ENCODE data around the gene SH3BP2.

Gene SH3BP2

DNA sequence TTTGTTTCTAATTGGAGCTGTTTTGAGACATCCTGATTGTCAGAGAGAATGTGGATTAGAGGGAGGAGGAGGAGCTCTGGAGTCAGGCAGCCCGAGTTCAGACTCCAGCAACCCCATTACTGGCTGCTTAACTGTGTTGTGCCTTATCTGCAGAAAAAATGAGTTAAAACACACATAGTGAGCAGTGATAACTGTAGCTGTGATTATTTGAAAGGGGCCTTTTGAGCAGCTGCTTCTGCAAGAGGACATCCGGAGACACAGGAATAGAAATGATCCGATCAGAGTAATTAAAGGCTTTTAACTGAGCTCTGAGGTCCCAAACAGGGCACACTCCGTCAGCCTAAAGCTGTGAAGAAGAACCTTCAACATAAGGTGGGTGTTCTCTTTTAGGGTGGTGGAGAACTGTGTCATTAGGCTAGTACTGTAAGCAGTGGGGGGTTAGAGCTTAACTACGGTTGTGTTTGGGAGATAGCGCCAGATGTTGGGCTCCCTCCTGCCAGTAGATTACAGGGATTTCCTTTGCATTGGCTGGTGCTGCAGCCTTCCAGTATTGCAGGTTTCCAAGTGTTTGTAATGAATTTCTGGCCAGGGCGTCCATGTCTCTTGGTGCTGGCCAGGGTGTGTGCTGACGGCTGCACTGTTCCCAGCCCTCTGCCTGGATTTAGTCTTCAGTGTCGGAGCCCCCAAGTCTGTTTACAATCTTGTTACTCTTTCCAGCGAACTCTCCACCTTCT is 75.0 kb downstream of the SH3BP2 start:
- no peaks in the 10 kb centered on the region for H3F3A ChIP-seq (ENCODE audit: insufficient read depth, low read length)
- no peak overlapping the region for H3K4me3 ChIP-seq (ENCODE audit: low read depth, low read length, poor library complexity, severe bottlenecking)
- H3K36me3 ChIP-seq (ENCODE audit: insufficient read depth, low read length), result no peaks in the 10 kb centered on the region
- no peaks in the 10 kb centered on the region for H3K9me2 ChIP-seq (ENCODE audit: low read depth, low read length)
- no peaks in the 10 kb centered on the region for H3K79me2 ChIP-seq (ENCODE audit: insufficient read depth, low read length)
- no peak overlapping the region for H3K9ac ChIP-seq (ENCODE audit: low read length)
- H2AFZ ChIP-seq (ENCODE audit: low read length), result no peak overlapping the region
- H3K27me3 ChIP-seq (ENCODE audit: insufficient read depth, low read length), result no peaks in the 10 kb centered on the region
- no peak overlapping the region for H3K4me2 ChIP-seq (ENCODE audit: low read length)
- TF ChIP-seq, protein P1, sequence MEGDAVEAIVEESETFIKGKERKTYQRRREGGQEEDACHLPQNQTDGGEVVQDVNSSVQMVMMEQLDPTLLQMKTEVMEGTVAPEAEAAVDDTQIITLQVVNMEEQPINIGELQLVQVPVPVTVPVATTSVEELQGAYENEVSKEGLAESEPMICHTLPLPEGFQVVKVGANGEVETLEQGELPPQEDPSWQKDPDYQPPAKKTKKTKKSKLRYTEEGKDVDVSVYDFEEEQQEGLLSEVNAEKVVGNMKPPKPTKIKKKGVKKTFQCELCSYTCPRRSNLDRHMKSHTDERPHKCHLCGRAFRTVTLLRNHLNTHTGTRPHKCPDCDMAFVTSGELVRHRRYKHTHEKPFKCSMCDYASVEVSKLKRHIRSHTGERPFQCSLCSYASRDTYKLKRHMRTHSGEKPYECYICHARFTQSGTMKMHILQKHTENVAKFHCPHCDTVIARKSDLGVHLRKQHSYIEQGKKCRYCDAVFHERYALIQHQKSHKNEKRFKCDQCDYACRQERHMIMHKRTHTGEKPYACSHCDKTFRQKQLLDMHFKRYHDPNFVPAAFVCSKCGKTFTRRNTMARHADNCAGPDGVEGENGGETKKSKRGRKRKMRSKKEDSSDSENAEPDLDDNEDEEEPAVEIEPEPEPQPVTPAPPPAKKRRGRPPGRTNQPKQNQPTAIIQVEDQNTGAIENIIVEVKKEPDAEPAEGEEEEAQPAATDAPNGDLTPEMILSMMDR (IDR thresholded peaks at IDR 0.05; ENCODE audit: low read length), result no peak
- TF ChIP-seq EZH2 (IDR thresholded peaks at IDR 0.05; ENCODE audit: borderline replicate concordance, low read length), result no peak
- no peak overlapping the region for H3K27ac ChIP-seq (ENCODE audit: low read depth, low read length, poor library complexity, severe bottlenecking)
- H3K9me3 ChIP-seq (ENCODE audit: low read length), result no peaks in the 10 kb centered on the region
- H4K20me1 ChIP-seq (ENCODE audit: insufficient read depth, low read length), result no peaks in the 10 kb centered on the region
- no peaks in the 10 kb centered on the region for H3K4me1 ChIP-seq (ENCODE audit: insufficient read depth, low read length, severe bottlenecking)

DNA sequence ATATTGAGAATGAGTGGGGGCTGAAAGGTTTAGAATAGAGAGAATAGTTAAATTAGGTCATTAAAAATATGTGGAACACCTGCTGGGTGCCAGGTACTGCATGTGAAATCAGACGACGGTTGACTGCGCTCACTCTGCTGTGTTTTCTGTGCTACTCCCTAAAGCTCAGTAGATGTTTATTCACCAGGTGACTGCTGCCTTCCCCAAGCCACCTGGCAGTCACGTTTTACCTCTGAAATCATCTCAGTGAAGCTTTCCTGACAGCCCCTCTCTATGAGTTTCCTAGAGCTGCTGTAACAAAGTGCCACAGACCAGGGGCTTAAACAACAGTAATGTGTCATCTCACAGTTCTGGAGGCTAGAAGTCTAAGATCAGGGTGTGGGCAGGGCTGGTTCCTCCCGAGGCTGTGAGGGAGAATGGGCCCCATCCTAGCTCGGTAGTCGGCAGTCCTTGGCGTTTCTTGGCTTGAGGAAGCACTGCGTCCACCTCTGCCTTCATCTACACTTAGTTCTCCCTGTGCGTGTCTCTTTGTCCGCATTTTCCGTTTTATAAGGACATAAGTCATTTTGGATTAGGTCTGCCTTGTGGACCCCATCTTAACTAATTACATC is 76.1 kb downstream of the SH3BP2 start:
- Histone ChIP-seq H3K4me3 (ENCODE audit: low read depth, low read length, poor library complexity, severe bottlenecking) (no peak overlapping the region), H3K9ac (ENCODE audit: low read length) (no peak overlapping the region), H3F3A (ENCODE audit: insufficient read depth, low read length) (no peaks in the 10 kb centered on the region), H3K27ac (ENCODE audit: low read depth, low read length, poor library complexity, severe bottlenecking) (no peak overlapping the region), H3K4me2 (ENCODE audit: low read length) (no peak overlapping the region), H3K9me3 (ENCODE audit: low read length) (no peaks in the 10 kb centered on the region), H3K4me1 (ENCODE audit: insufficient read depth, low read length, severe bottlenecking) (no peaks in the 10 kb centered on the region), H4K20me1 (ENCODE audit: insufficient read depth, low read length) (no peaks in the 10 kb centered on the region), H3K9me2 (ENCODE audit: low read depth, low read length) (no peaks in the 10 kb centered on the region), H2AFZ (ENCODE audit: low read length) (no peak overlapping the region), H3K27me3 (ENCODE audit: insufficient read depth, low read length) (no peaks in the 10 kb centered on the region), H3K36me3 (ENCODE audit: insufficient read depth, low read length) (no peaks in the 10 kb centered on the region), H3K79me2 (ENCODE audit: insufficient read depth, low read length) (no peaks in the 10 kb centered on the region)
- no peak for TF ChIP-seq EZH2 (IDR thresholded peaks at IDR 0.05; ENCODE audit: borderline replicate concordance, low read length)
- TF ChIP-seq, protein P1 (IDR thresholded peaks at IDR 0.05; ENCODE audit: low read length), result no peak

DNA sequence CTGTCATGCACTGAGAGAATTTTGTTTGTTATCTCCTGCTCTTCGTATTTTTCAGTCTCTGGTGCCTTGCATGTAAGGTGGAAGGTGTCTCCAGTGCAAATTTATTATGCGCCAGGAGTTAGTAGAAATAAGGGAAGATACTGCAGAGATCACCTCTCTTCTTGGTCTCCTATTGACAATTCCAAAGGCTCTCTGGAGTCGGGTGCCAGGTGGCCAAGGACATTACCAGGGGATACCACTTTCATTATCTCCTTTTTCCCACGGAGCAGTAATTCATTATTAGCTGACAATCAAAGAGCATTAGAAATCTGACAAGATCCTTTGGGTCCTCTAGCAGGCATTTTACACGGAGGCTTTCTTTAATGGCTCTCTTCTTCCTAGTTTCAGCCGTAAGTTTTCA is 76.8 kb downstream of the SH3BP2 start:
- no peaks in the 10 kb centered on the region for H3F3A ChIP-seq (ENCODE audit: insufficient read depth, low read length)
- H3K4me1 ChIP-seq (ENCODE audit: insufficient read depth, low read length, severe bottlenecking), result no peaks in the 10 kb centered on the region
- no peak overlapping the region for H3K9ac ChIP-seq (ENCODE audit: low read length)
- no peaks in the 10 kb centered on the region for H3K9me2 ChIP-seq (ENCODE audit: low read depth, low read length)
- H4K20me1 ChIP-seq (ENCODE audit: insufficient read depth, low read length), result no peaks in the 10 kb centered on the region
- H3K4me2 ChIP-seq (ENCODE audit: low read length), result no peak overlapping the region
- no peaks in the 10 kb centered on the region for H3K79me2 ChIP-seq (ENCODE audit: insufficient read depth, low read length)
- H3K36me3 ChIP-seq (ENCODE audit: insufficient read depth, low read length), result no peaks in the 10 kb centered on the region
- H3K27ac ChIP-seq (ENCODE audit: low read depth, low read length, poor library complexity, severe bottlenecking), result no peak overlapping the region
- no peaks in the 10 kb centered on the region for H3K9me3 ChIP-seq (ENCODE audit: low read length)
- no peak for TF ChIP-seq EZH2 (IDR thresholded peaks at IDR 0.05; ENCODE audit: borderline replicate concordance, low read length)
- TF ChIP-seq, protein P1 (IDR thresholded peaks at IDR 0.05; ENCODE audit: low read length), result no peak
- H3K27me3 ChIP-seq (ENCODE audit: insufficient read depth, low read length), result no peaks in the 10 kb centered on the region
- H3K4me3 ChIP-seq (ENCODE audit: low read depth, low read length, poor library complexity, severe bottlenecking), result no peak overlapping the region
- no peak overlapping the region for H2AFZ ChIP-seq (ENCODE audit: low read length)
